ENCODE data around the gene AVEN. TPM values are rescaled to one million over a fixed set of nuclear protein-coding genes. Genes with fewer than 3 reads are reported as not detected.
"Not testable (repeated sequence)": the region's sequence is repeated elsewhere in the genome, so short reads cannot be mapped to it uniquely, and the experiment has no call there.

The AVEN gene
- total RNA-seq, 4 donors from 2014 or later = 14.8 to 38.7 (median 26.9) TPM

DNA sequence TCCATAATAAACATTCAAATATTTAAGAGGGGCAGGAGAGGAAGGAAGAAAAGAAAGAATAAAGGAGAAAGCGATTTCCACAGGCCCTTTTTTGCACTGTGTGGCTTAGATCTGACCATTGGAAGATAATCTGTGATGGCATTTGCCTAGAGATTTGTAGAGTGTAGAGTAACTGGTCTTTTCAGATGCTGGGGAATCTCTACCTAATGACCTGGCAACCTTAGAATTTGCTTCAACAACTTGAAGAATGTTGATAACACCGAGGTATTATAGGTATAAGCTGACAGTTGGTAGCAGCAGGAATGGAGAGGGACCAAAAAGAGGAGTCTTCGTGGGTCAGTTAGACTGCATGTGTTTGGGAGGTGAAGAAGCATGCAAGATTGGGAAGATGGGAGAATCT, 20.9 kb upstream of the AVEN start:
- 40 to 73% methylated on average over 1 to 3 of the region's 3 CpGs for WGBS, 2 donors (ENCODE audit: low coverage in 1 of 2)
- no peak overlapping the region for H3K27ac ChIP-seq
- TF ChIP-seq POLR2AphosphoS5 (IDR thresholded peaks at IDR 0.05) = no peak
- no peak for TF ChIP-seq POLR2A (IDR thresholded peaks at IDR 0.05)
- TF ChIP-seq EP300 (IDR thresholded peaks at IDR 0.05) = no peak
- TF ChIP-seq, protein P1, sequence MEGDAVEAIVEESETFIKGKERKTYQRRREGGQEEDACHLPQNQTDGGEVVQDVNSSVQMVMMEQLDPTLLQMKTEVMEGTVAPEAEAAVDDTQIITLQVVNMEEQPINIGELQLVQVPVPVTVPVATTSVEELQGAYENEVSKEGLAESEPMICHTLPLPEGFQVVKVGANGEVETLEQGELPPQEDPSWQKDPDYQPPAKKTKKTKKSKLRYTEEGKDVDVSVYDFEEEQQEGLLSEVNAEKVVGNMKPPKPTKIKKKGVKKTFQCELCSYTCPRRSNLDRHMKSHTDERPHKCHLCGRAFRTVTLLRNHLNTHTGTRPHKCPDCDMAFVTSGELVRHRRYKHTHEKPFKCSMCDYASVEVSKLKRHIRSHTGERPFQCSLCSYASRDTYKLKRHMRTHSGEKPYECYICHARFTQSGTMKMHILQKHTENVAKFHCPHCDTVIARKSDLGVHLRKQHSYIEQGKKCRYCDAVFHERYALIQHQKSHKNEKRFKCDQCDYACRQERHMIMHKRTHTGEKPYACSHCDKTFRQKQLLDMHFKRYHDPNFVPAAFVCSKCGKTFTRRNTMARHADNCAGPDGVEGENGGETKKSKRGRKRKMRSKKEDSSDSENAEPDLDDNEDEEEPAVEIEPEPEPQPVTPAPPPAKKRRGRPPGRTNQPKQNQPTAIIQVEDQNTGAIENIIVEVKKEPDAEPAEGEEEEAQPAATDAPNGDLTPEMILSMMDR (IDR thresholded peaks at IDR 0.05) = no peak
- no peaks in the 10 kb centered on the region for H3K27me3 ChIP-seq
- ATAC-seq = no peak
- H3K4me1 ChIP-seq = peaks cover 0 to 4% (median 0%) of the 10 kb centered on the region in 3 donors
- H3K4me3 ChIP-seq = no peak overlapping the region
- no peaks in the 10 kb centered on the region for H3K9me3 ChIP-seq
- H3K36me3 ChIP-seq = no peaks in the 10 kb centered on the region

DNA sequence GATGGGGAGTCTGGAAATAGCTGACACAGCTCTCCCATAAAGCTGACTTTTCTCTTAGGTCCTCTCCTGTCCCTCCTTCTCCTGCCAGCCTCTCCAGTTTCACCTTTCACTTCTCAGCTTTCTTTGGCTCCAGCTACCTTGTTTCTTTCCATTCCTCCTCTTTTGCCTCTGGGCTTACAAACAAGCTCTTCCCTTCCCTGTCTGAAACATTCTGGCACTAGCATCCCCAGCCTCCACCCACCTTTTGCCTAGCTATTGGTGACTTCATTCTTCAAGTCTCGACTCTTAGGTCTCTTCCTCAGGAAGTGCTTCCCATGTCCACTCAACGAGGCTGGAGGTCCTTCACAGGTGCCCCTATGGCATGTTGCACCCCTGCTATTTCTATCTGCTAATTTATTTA, 20.5 kb upstream of the AVEN start:
- Histone ChIP-seq H3K4me3 (no peak overlapping the region), H3K27ac (no peak overlapping the region), H3K9me3 (no peaks in the 10 kb centered on the region), H3K27me3 (no peaks in the 10 kb centered on the region), H3K4me1 (peaks cover 0 to 4% (median 0%) of the 10 kb centered on the region in 3 donors), H3K36me3 (no peaks in the 10 kb centered on the region)
- no peak for TF ChIP-seq EP300 (IDR thresholded peaks at IDR 0.05)
- ATAC-seq = no peak
- WGBS, 2 donors (ENCODE audit: low coverage in 1 of 2) = 0% methylated on average over 1 of the region's 2 CpGs; no CpG with 5 or more reads in 1 of the 2 donors

DNA sequence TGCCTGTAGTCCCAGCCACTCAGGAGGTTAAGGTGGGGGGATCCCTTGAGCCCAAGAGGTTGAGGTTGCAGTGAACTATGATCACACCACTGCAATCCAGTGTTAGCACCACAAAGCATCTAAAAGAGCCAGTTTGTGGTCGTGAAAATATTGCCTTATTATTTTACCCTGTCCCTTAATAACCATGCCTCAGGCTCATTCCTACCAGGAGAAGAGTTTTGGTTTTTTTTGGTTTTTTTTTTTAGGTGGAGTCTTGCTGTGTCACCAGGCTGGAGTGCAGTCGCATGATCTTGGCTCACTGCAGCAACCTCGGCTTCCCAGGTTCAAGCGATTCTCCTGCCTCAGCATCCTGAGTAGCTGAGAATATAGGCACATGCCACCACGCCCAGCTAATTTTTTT, 17.9 kb upstream of the AVEN start:
- no peak for ATAC-seq
- 73 to 91% methylated on average over 5 of the region's 5 CpGs for WGBS, 2 donors (ENCODE audit: low coverage in 1 of 2)
- Histone ChIP-seq H3K9me3 (no peaks in the 10 kb centered on the region), H3K36me3 (no peaks in the 10 kb centered on the region), H3K4me3 (no peak overlapping the region), H3K4me1 (peaks cover 0 to 4% (median 0%) of the 10 kb centered on the region in 3 donors), H3K27me3 (no peaks in the 10 kb centered on the region), H3K27ac (no peak overlapping the region)
- no peak for TF ChIP-seq POLR2A (IDR thresholded peaks at IDR 0.05)

DNA sequence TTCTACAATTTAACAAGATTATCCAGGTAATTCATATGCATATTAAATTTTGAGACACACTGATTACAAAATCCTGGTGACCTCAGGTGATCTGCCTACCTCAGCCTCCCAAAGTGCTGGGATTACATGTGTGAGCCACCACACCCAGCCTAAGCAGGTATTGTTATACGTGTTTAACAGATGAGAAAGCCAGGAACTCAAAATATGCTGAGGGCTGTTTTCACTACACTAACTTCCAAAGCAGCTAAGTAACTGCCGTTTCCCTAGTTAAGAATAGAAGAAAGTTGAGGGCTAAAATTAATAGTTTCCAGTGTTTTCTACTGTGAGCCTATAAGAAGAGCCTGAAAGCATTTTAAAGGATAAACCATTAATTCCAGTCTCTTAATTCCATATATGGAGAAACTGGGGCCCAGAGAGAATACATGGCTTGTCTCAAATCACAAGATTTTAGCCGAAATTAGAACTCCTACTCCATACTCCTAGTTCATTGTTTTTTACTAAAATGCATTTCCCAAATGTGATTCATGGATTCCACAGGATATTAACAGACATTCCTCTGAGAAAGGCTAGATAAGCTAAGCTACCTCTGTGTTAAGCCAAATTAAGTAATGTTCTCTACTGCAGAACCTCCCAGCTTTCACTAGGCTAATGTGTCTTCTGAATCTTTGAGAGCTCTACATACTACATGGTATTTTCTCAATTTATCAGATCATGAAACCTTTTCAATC, 17.0 kb upstream of the AVEN start:
- 18 to 40% methylated on average over 2 to 3 of the region's 3 CpGs for WGBS, 2 donors (ENCODE audit: low coverage in 1 of 2)
- peaks cover 0 to 6% (median 0%) of the 10 kb centered on the region in 3 donors for H3K9me3 ChIP-seq
- H3K4me1 ChIP-seq = no peaks in the 10 kb centered on the region
- H3K27me3 ChIP-seq = no peaks in the 10 kb centered on the region
- TF ChIP-seq POLR2AphosphoS5 (IDR thresholded peaks at IDR 0.05) (no peak), POLR2A (IDR thresholded peaks at IDR 0.05) (no peak), EP300 (IDR thresholded peaks at IDR 0.05) (no peak)
- TF ChIP-seq, protein P1 (IDR thresholded peaks at IDR 0.05) = no peak
- H3K4me3 ChIP-seq = no peak overlapping the region
- H3K36me3 ChIP-seq = no peaks in the 10 kb centered on the region
- ATAC-seq = no peak
- no peak overlapping the region for H3K27ac ChIP-seq

DNA sequence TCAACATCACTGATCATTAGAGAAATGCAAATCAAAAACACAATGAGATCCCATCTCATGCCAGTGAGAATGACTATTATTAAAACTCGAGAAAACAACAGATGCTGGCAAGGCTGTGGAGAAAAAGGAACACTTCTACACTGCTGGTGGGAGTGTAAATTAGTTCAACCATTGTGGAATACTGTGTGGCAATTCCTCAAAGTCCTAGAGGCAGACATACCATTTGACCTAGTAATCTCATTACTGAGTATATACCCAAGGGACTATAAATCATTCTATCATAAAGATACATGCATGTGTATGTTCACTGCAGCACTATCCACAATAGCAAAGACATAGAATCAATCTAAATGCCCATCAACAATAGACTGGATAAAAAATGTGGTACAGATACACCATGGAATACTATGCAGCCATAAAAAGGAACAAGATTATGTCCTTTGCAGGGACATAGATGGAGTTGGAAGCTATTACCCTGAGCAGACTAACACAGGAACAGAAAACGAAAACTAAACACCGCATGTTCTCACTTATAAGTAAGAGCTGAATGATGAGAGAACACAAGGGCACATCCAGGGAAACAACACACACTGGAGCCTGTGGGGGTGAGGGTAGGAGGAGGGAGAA, 15.2 kb upstream of the AVEN start:
- 78 to 100% methylated on average over 1 to 3 of the region's 3 CpGs for WGBS, 2 donors (ENCODE audit: low coverage in 1 of 2)
- Histone ChIP-seq H3K9me3 (peaks cover 0 to 21% (median 0%) of the 10 kb centered on the region in 3 donors), H3K4me3 (no peak overlapping the region), H3K36me3 (no peaks in the 10 kb centered on the region), H3K4me1 (no peaks in the 10 kb centered on the region), H3K27ac (no peak overlapping the region), H3K27me3 (no peaks in the 10 kb centered on the region)
- ATAC-seq = no peak
- TF ChIP-seq EP300 (IDR thresholded peaks at IDR 0.05) (no peak), POLR2AphosphoS5 (IDR thresholded peaks at IDR 0.05) (no peak), POLR2A (IDR thresholded peaks at IDR 0.05) (no peak)
- TF ChIP-seq, protein P1 (IDR thresholded peaks at IDR 0.05) = no peak

DNA sequence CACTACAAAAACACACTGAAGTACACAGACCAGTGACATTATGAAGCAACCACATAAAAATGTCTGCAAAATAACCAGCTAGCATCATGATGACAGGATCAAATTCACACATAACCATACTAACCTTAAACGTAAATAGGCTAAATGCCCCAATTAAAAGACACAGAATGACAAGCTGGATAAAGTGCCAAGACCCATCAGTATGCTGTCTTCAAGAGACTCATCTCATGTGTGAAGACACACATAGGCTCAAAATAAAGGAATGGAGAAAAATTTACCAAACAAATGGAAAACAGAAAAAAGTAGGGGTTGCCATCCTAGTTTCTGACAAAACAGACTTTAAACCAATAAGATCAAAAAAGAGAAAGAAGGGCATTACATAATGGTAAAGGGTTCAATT, 11.4 kb upstream of the AVEN start:
- WGBS, 2 donors (ENCODE audit: low coverage in 1 of 2) = 89 to 100% methylated on average over 1 of the region's 1 CpG
- H3K27ac ChIP-seq, ATAC-seq, H3K27me3 ChIP-seq, H3K4me1 ChIP-seq, H3K4me3 ChIP-seq, H3K36me3 ChIP-seq: not testable (repeated sequence)
- peaks cover 0 to 21% (median 0%) of the 10 kb centered on the region in 3 donors for H3K9me3 ChIP-seq
